ENCODE results near the gene UAP1L1.

The UAP1L1 gene

DNA sequence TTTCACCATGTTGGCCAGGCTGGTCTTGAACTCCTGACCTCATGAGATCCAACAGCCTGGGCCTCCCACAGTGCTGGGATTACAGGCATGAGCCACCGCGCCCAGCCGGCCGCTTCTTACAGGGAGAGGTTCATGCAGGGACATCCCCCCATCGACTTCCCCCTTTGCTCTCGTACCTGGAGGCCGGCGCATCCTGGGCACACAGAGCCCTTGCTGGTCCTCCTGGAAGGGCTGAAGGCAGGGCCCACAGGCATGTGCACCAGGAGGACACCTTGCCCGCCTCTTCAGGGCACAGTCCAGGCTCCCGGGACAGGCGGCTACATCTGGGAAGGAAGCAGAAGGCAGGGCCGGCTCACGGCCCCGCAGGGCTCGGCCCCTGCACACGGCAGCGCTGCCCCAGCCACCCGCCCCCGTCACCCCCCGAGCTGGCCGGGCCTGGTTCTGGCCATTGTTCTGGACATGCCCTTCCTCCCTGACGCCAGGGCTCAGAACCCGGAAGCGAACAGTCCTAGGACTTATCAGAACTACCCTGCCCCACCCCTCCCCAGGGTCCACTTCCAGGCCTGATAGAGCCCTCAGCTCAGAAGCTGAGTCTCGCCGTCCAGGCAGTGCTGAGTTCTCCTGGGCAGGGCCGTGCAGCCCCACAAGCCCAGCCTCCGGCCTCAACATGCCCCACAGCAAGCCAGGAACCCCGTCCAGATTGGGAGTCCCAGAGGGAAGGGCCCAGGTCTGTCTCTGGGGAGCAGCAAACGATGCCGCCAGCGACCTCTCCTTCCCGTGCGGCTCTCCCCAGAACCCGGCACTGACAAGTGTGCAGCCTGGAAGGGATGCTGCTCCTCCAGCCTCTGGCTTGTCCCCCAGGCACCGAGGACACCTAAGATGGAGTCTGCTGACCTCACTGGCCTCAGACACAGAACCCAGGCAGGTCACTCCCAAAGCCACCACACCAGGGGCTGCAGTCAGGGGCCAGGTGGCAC lies 34.3 kb upstream of the UAP1L1 start:
- DNase-seq (ENCODE audit: low read depth), result no peak

GRCh38 chr9:137044037-137044436 lies 33.3 kb upstream of the UAP1L1 start:
- no peak for DNase-seq (ENCODE audit: low read depth)

- no peak for DNase-seq (ENCODE audit: low read depth)
Observed at GRCh38 chr9:137044502-137045177, 32.7 kb upstream of the UAP1L1 start.

- no peak for DNase-seq (ENCODE audit: low read depth)
Observed at GRCh38 chr9:137045294-137046087, 31.8 kb upstream of the UAP1L1 start.

DNA sequence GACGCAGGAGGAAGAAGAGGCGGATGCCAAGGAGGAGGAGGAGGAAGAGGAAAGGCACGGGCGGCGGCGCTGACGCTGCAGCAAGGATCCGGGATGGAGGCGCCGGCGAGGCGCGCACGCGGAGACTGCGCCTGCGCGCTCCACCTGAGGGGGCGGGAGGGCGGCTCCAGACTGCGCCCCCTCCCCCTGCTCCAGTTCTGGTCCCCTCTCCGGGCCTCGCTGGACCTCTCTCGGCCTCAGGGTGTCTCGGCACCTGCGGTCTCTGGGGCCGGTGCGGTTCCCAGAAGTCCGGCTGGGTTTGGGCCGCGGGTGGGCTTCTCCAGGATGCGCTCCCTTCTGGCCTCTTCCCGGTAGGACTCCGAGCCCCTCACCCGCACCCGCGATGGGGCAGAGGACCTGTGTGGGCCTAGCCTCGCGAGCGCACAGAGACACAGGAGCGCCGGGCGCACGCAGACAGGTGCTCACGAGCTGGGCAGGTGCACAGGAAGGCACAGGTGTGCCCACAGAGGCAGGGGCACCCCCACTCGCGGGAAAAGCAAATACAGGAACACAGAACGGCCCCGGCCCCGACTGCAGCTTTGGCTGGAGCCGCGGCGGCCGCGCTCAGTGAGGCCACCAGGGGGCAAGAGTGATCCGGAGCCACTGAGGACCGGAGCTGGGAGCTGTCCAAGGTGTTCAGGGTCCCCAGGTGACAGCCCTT lies 31.1 kb upstream of the UAP1L1 start, which contains the start of gene NPDC1:
TSS of gene NPDC1 (minus strand) at position 90 of the 700 bp plus-strand sequence. CDS start 188 bp downstream, outside the sequence.
- peak; percentile 60 for DNase-seq (ENCODE audit: low read depth)

GRCh38 chr9:137048655-137049543 lies 28.4 kb upstream of the UAP1L1 start:
- DNase-seq (ENCODE audit: low read depth), result no peak

DNA sequence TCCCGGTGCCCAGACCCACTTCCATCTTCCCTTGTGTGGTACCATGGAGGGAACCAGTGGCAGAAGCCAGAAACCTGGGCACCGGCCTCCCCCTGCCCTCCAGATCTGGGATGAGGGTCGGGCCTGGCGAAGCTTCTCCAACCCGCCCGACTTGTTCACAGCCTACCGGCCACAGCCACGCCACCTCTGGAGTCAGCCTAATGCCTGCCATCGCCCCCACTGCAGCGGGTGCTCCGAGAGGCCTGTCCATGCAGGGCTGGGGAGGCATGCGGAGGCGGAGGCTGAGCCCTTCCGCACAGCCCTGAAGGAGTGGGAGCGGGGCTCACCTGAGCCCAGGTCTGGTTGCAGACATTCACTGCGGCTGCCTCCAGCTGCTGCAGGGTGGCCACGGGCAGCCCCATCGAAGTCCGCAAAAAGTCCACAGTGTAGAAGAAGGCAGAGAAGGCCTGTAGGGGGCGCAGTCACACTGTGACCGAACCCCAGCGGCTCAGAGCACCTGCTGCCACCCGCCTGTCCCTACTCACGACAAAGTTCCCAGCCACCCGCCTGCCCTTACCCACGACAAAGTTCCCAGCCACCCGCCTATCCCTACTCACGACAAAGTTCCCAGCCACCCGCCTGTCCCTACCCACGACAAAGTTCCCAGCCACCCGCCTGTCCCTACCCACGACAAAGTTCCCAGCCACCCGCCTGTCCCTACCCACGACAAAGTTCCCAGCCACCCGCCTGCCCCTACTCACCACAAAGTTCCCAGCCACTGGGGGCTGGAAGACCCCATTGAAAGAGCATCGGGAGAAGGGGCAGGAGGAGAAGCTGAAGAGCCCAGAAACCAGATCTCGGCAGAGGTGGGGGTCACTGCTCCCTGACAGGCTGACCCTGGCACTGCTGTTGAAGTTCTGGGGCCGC lies 27.5 kb upstream of the UAP1L1 start:
- DNase-seq (ENCODE audit: low read depth), result no peak

DNA sequence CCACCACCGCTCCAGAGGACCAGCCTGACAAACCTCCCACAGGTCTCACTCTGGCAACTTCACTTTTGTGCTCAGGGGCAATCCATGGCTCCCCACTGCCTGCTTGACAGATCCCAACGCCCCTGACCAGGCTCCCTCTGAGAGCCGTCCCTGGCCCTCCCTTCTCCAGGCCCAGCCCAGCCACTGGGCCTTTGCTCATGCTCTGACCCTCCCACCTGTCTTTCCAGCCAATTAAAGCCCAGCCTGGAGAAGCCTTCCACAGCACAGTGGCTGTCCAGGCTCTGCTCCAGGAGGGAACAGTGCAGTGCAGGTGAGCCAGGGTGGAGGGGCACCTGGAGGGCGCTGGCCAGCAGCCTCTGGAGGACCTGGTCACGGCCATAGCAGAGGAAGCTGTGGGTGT lies 26.7 kb upstream of the UAP1L1 start:
- DNase-seq (ENCODE audit: low read depth), result no peak

DNA sequence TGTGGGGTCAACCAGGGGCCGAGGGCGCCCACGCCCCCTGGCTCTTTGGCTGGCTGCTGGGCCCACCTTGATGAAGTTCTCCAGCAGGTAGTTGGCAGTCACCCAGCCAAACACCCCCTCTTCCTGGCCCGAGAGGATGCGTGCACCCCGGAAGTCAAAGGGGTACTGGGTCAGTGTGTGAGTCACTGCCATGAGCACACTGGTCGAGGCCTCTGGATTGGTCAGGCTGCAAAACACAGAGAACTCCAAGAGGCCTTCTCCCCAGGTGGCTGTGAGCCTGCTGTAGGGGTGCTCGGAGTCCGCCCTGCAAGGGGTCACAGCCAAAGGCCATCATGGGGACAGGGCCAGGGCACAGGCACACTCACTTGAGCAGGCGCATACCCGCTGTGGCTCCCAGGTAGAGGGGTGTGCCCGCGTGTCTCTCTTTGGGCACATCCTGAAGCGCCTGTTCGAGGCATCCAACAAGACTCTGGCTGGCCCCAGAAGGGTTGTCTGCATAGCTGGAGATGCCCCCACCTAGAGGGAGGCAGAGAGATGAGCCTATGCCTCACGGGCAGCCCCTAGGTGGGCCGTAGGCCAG lies 26.1 kb upstream of the UAP1L1 start:
- DNase-seq (ENCODE audit: low read depth), result no peak

- DNase-seq (ENCODE audit: low read depth), result no peak
Observed at GRCh38 chr9:137052293-137052692, 25.0 kb upstream of the UAP1L1 start.

DNA sequence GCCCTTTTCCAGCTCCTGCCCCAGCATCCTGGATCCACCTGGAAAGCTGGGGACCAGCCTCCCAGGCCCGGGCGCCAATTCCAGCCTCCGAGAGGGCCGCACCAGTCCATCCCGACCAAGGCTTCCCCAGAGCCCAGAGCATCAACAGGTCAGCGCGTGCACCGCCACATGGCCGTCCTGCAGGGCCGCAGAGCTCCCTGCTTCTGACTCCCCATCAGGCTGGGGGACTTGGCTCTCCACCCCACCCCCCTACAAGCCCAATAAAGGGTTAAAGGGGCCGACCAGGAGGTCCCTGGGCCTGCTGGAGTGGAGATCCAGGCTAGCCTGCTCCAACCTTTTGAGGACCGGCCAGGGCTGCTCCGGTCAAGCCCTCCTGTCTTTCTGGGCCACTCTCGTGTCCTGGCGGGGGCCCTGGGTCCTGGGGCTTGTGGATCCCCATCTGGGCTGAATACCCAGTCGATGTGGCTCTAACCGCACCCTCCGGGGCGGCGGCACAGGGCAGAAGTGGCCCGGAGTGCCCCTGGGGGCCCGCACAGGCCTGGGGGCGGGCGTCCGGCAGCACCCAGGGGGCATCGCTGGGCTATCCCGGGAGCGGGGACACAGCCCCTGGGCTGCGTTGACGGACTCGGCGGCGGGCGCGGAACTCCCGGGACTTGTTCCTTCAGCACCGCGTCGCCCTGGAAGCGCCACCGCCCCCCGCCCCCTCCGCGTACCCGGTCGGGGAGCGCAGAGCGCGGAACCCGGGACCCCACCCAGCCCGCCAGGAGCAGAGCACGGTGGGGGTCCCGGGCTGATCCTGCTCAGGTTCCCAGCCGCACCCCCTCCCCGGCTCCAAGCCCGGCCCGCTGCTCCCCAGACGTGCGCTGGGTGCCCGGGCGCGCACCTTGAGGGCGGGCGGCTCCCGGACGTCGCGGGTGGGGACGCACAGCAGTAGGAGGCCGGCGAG lies 24.0 kb upstream of the UAP1L1 start:
- no peak for DNase-seq (ENCODE audit: low read depth)

DNA sequence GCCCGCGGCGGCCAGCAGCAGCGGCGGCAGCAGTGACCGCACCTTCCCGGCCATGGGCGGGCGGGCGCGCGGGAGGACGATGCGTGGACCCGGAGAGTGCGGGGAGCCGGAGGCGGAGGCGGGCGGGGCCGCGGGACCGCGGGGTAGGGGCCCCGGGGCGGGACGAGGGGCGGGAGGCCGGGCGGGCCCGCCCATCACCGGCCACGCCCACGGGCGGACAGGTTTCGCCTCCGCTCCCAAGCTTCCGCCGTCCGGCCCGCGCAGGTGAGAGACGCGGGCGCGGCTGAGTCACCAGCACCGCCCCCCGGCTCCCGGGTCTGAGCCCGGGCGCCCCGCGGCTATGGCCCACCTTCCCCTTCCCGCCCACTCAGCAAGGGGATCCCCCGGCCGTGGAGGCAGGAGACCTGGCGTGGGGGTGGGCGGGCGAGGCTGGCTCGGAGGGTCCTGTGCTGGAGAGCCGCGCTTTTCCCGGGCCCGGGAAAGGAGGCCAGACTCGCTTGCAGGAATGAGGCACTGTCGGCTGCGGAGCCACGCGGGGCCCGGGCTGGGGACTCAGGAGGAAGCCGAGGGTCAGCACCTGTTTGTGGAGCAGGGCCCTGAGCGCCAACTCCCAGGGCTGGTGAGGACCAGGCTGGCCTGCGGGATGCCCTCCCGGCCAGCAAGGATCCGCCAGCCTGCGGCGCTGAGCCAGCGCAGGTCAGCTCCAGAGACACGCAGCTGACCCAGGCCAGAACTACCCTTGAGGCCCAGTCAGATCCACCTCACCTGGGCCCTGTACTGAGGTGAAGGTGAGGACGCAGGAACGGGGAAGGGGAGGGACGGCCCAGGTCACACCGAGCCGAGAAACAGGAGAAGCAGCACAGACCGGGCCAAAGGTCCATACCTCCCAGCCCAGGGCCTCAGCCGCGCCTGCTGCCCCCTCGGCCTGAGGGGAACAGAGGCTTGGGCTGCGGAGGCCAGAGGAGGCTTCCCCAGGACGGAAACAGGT lies 23.1 kb upstream of the UAP1L1 start, which contains the start of gene ENTPD2:
TSS of gene ENTPD2 (minus strand) at position 118 of the 988 bp plus-strand sequence. CDS start at position 54, 64 bp downstream.
- no peak for DNase-seq (ENCODE audit: low read depth)

- no peak for DNase-seq (ENCODE audit: low read depth)
Observed at GRCh38 chr9:137054932-137055384, 22.4 kb upstream of the UAP1L1 start.

DNA sequence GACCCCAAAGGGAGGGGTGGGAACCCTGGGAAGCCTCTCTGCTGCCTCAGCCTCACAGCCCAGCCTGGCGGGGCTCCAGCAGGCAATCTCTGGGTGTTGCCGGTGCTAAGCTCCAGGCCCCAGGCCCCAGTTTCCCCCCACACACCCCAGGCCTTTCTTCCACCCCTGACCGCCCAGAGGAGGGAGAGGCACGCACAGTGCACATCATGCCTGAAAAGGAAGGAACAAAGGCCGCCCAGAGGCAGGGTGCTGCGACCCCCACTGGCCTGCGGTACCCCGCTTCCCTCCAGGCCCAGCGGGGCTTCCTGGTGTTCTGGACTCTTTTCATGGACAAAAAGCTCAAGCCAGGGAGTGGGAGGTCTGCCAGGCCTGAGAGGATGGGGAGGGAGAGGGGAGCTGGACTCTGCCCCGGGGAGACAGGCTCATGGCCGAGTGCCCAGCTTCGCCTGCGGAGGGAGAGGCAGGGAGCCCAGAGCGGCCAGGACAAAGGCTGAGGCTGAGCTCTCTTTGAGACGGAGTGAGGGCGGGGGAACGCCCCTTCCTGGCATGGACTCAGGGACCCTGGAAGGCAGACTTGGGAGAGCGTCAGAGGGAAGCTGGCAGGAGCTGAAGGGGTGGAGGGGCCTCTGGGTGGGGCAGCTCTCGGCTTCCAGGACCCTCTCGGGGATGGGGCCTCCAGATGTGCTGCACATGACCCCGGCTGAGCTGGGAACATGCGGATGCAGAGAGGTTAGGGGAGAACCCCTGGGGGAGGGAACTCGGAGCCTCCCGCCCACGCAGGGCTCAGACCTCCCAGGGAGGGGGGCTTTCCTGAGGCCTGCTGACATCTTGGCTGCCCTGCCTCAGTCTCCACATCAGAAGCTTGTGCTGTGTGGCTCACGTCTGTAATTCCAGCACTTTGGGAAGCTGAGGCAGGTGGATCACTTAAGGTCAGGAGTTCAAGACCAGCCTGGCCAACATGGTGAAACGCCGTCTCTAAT lies 21.6 kb upstream of the UAP1L1 start:
- DNase-seq (ENCODE audit: low read depth), result no peak

- no peak for DNase-seq (ENCODE audit: low read depth)
Observed at GRCh38 chr9:137056739-137057415, 20.4 kb upstream of the UAP1L1 start.

Data from stimulated activated CD8-positive, alpha-beta memory T cell treated with anti-CD3 and anti-CD28 coated beads, Interleukin-15, amount 100 ng/mL, for 1 hour (primary cell).